Heart left ventricle (tissue), 13 donors: ENCODE results near the gene DIAPH2.

Source experiments
- CTCF ChIP-seq, 12 donors: fragments of 200-600 bp; sonication (generic) in 4 of 12; IDR thresholded peaks; one replicate each; pipeline versions ENCODE4 v1.5.0 to v1.8.0; 2018 to 2022; ENCODE audit warnings: antibody characterized with exemption in 12 of 12, mild to moderate bottlenecking in 5 of 12
- POLR2A ChIP-seq, 2 donors: fragments of 450-650 bp; IDR thresholded peaks; one replicate each; pipeline ENCODE4 v1.6.1; 2017; ENCODE audit warnings: antibody characterized with exemption in 2 of 2, mild to moderate bottlenecking in 2 of 2, moderate library complexity in 2 of 2
- donor health status: ischemic (EF 13 %, LVEDD 7.1; RV severe dilation, severe dysfunction).
- donor health status: DM: no; HTN: yes; CAD: no.
- donor health status: DM: no; HTN: no; CAD: no.
- donor health status: ischemic (EF 25% LVEDD 6.9; RV normal size, moderate dysfunction).
- donor health status: ischemic (EF 25% LVEDD 5.7; RV mildly dilated, moderate dysfunction).
- donor health status: ischemic (EF 35%, LVEDD 5.7; RV mildly dilated, moderate dysfunction).
- donor health status: nonischemic (EF 11% LVEDD 7.7; RV severe dilation, severe dysfunction).
- donor health status: DM: yes; HTN: yes; CAD: no.
- donor health status: PGD.
- donor health status: ischemic (EF 29% LVEDD 5.4; RV normal size, mild dysfunction).
- donor health status: nonischemic (EF 23%, LVEDD 6.1; RV moderate dilation, normal function).

GRCh38 chrX:97011540-97011939 is 326.9 kb downstream of the DIAPH2 start:
- TF ChIP-seq POLR2A (IDR thresholded peaks at IDR 0.05) (no peak), CTCF (IDR thresholded peaks at IDR 0.05) (no peak)
